Measurements from ENCODE around the gene B4GALT3. TPM values are rescaled to one million over a fixed set of nuclear protein-coding genes. Genes with fewer than 3 reads are reported as not detected.

The B4GALT3 gene
- total RNA-seq, 2 experiments from 2014 or later = 36.2 to 41.7 TPM

DNA sequence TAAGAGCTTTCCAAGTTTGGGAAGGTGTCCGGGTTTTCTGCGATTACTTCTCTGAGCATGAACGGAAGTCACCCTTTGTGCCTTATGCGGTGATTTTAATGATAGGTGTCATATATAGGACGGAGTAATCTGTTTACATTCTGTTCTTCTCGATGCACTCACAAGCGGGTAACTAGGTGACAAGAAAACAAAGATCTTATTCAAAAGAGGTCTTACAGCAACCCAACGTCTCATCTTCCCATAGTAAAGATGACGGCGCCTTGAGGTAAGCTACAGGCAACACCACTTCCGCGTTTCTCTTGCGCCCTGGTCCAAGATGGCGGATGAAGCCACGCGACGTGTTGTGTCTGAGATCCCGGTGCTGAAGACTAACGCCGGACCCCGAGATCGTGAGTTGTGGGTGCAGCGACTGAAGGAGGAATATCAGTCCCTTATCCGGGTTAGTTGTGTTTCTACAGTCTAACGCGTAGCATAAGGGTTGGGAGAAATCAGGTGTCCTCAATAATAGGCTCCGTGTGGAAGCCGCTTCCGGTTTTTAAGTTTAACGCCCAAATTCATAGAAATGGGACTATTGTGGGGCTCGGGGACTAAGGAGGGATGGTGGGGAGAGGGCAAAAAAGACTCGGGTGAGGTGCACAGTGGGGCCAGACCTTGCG, 23.5 kb downstream of the B4GALT3 start, which contains the start of gene UFC1:
TSS of gene UFC1 (plus strand) at position 297 of the 656 bp plus-strand sequence. CDS start at position 317, 20 bp downstream.
- Histone ChIP-seq H3K36me3 (ENCODE audit: insufficient read depth, low read length) (peaks cover 16% of the 10 kb centered on the region; the same call in 1 of the 2 replicates), H3K4me1 (ENCODE audit: insufficient read depth, low read length, poor library complexity, severe bottlenecking) (peaks cover 20% of the 10 kb centered on the region), H3K4me3 (ENCODE audit: low read depth, low read length, poor library complexity, severe bottlenecking) (peak within 1 kb of the TSS; percentile 73), H3K9me3 (ENCODE audit: low read length) (no peaks in the 10 kb centered on the region), H2AFZ (ENCODE audit: low read length) (peak within 1 kb of the TSS; percentile 92), H4K20me1 (ENCODE audit: insufficient read depth, low read length) (no peaks in the 10 kb centered on the region), H3K4me2 (ENCODE audit: low read length) (peak within 1 kb of the TSS; percentile 67), H3K79me2 (ENCODE audit: insufficient read depth, low read depth, low read length) (peaks cover 9% of the 10 kb centered on the region; the same call in 1 of the 2 replicates), H3K27ac (ENCODE audit: low read depth, low read length, poor library complexity, severe bottlenecking) (peak within 1 kb of the TSS; percentile 79), H3K9me2 (ENCODE audit: insufficient read depth, low read length) (no peaks in the 10 kb centered on the region)
- BruUV-seq (replicated peaks) = TSS peak; percentile 99
- no peak for TF ChIP-seq EZH2phosphoT487 (IDR thresholded peaks at IDR 0.05; ENCODE audit: borderline replicate concordance, low read depth, low read length)
- peak; percentile 95 for DNase-seq (ENCODE audit: low spot score)
- POLR2A ChIA-PET = interaction anchor here (0.6 to 2.8 kb wide), 10 partner anchors 8 to 348 kb away, joined by 3 to 18 read pairs (median 4); partner anchors contain the start of genes ARHGAP30 and PPOX
- CTCF ChIA-PET (ENCODE audit: unreplicated experiment) = no interaction called here
- intact Hi-C loops (cut with micrococcal nuclease; ENCODE audit: unreplicated experiment) = loop anchor here (2.0 kb wide), 1 partner anchor 85 kb away; the partner anchor contains the start of gene ARHGAP30

DNA sequence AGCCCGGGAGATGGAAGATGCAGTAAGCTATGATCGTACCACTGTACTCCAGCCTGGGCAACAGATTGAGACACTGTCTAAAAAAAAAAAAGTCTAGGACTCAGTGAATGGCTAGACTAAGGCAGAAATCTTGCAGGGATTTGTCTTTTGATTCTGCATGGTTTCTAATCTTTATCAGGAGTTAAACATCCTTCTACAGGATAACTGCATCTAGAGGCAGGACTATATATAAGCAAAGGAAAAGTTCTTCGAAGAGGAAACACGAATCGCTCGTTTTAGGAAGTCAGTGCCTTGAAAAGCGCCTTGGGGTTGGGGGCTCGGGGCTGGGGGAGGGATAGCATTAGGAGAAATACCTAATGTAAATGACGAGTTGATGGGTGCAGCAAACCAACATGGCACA, 24.1 kb downstream of the B4GALT3 start:
- TF ChIP-seq, protein P1, sequence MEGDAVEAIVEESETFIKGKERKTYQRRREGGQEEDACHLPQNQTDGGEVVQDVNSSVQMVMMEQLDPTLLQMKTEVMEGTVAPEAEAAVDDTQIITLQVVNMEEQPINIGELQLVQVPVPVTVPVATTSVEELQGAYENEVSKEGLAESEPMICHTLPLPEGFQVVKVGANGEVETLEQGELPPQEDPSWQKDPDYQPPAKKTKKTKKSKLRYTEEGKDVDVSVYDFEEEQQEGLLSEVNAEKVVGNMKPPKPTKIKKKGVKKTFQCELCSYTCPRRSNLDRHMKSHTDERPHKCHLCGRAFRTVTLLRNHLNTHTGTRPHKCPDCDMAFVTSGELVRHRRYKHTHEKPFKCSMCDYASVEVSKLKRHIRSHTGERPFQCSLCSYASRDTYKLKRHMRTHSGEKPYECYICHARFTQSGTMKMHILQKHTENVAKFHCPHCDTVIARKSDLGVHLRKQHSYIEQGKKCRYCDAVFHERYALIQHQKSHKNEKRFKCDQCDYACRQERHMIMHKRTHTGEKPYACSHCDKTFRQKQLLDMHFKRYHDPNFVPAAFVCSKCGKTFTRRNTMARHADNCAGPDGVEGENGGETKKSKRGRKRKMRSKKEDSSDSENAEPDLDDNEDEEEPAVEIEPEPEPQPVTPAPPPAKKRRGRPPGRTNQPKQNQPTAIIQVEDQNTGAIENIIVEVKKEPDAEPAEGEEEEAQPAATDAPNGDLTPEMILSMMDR (conservative IDR thresholded peaks at IDR 0.05; ENCODE audit: low read length) = no peak
- no peak for TF ChIP-seq EZH2phosphoT487 (IDR thresholded peaks at IDR 0.05; ENCODE audit: borderline replicate concordance, low read depth, low read length)
- Histone ChIP-seq H4K20me1 (ENCODE audit: insufficient read depth, low read length) (no peaks in the 10 kb centered on the region), H3K9me2 (ENCODE audit: insufficient read depth, low read length) (no peaks in the 10 kb centered on the region), H3K4me3 (ENCODE audit: low read depth, low read length, poor library complexity, severe bottlenecking) (peak overlapping the region; percentile 73), H3K27ac (ENCODE audit: low read depth, low read length, poor library complexity, severe bottlenecking) (peak overlapping the region; percentile 79), H3K36me3 (ENCODE audit: insufficient read depth, low read length) (peaks cover 11% of the 10 kb centered on the region; the same call in 1 of the 2 replicates), H3K4me2 (ENCODE audit: low read length) (peak overlapping the region; percentile 67), H3K4me1 (ENCODE audit: insufficient read depth, low read length, poor library complexity, severe bottlenecking) (peaks cover 14% of the 10 kb centered on the region), H3K79me2 (ENCODE audit: insufficient read depth, low read depth, low read length) (peaks cover 9% of the 10 kb centered on the region; the same call in 1 of the 2 replicates), H2AFZ (ENCODE audit: low read length) (peak overlapping the region; percentile 92; the same call in 1 of the 2 replicates), H3K9me3 (ENCODE audit: low read length) (no peaks in the 10 kb centered on the region)
- CTCF ChIA-PET (ENCODE audit: unreplicated experiment) = no interaction called here
- POLR2A ChIA-PET = interaction anchor here (0.6 to 2.8 kb wide), 13 partner anchors 8 to 1200 kb away, joined by 3 to 18 read pairs (median 3); partner anchors contain the start of genes ARHGAP30 and PPOX
- intact Hi-C loops (cut with micrococcal nuclease; ENCODE audit: unreplicated experiment) = no loop called here
- BruUV-seq (replicated peaks) = no TSS peak
- DNase-seq (ENCODE audit: low spot score) = no peak

DNA sequence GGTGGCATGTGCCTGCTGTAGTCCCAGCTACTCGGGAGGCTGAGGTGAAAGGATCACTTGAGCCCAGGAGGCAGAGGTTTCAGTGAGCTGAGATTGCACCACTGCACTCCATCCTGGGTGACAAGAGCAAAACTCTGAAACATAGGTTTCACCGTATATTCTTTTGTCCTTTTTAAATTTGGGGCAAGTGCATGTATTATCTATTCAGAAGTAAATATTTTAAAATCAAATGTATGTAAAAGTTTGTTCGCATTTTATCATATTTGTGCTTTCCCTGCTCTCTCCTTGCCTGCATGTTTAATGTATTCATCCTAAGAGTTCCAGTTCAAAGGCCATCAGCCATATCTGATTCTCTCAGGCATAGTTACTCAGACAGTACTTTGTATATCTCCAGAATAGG, 31.5 kb downstream of the B4GALT3 start:
- no peaks in the 10 kb centered on the region for H4K20me1 ChIP-seq (ENCODE audit: insufficient read depth, low read length)
- no peak overlapping the region for H3K4me2 ChIP-seq (ENCODE audit: low read length)
- no peak overlapping the region for H2AFZ ChIP-seq (ENCODE audit: low read length)
- no peaks in the 10 kb centered on the region for H3K4me1 ChIP-seq (ENCODE audit: insufficient read depth, low read length, poor library complexity, severe bottlenecking)
- DNase-seq (ENCODE audit: low spot score) = no peak
- TF ChIP-seq EZH2phosphoT487 (IDR thresholded peaks at IDR 0.05; ENCODE audit: borderline replicate concordance, low read depth, low read length) = no peak
- TF ChIP-seq, protein P1 (conservative IDR thresholded peaks at IDR 0.05; ENCODE audit: low read length) = no peak
- no peaks in the 10 kb centered on the region for H3K36me3 ChIP-seq (ENCODE audit: insufficient read depth, low read length)
- no peak overlapping the region for H3K27ac ChIP-seq (ENCODE audit: low read depth, low read length, poor library complexity, severe bottlenecking)
- BruUV-seq (replicated peaks) = no TSS peak
- CTCF ChIA-PET (ENCODE audit: unreplicated experiment) = no interaction called here
- H3K79me2 ChIP-seq (ENCODE audit: insufficient read depth, low read depth, low read length) = no peaks in the 10 kb centered on the region
- H3K9me2 ChIP-seq (ENCODE audit: insufficient read depth, low read length) = no peaks in the 10 kb centered on the region
- intact Hi-C loops (cut with micrococcal nuclease; ENCODE audit: unreplicated experiment) = no loop called here
- H3K9me3 ChIP-seq (ENCODE audit: low read length) = no peaks in the 10 kb centered on the region
- no peak overlapping the region for H3K4me3 ChIP-seq (ENCODE audit: low read depth, low read length, poor library complexity, severe bottlenecking)
- POLR2A ChIA-PET = interaction anchor here (0.6 to 1.2 kb wide), 5 partner anchors 8 to 149 kb away, joined by 3 to 4 read pairs (median 3); partner anchors contain the start of genes UFC1 and USF1

Measured in OCI-LY7 (cell line).